Activated CD8-positive, alpha-beta T cell treated with anti-CD3 and anti-CD28 coated beads for 36 hours (primary cell): Measurements from ENCODE around the gene MRPL20. TPM values are rescaled to one million over a fixed set of nuclear protein-coding genes. Genes with fewer than 3 reads are reported as not detected.

ENCODE experiments used
- ATAC-seq: fragments of 200-7000 bp; cut with Tn5 transposase; one replicate; pipeline ENCODE4 v1.10.0; 2021; ENCODE audit warnings: mild to moderate bottlenecking, moderate library complexity
- CTCF ChIA-PET: fragments of 350-600 bp; sonication (Branson Sonifier 250); formaldehyde crosslinking; loops from one replicate; lab custom pipeline; 2021; ENCODE audit warnings: antibody characterized with exemption; lab: Charles Lee
- POLR2A ChIA-PET: fragments of 350-600 bp; sonication (Branson Sonifier 250); formaldehyde crosslinking; loops from one replicate; lab custom pipeline; 2021; ENCODE audit warnings: antibody characterized with exemption; lab: Charles Lee
- DNase-seq: peaks from one replicate; pipeline ENCODE4 v3.0.0-alpha.2; 2020
- H3K27ac Mint-ChIP-seq: one replicate; pipeline ENCODE4 v1.8.0; 2021; ENCODE audit warnings: mild to moderate bottlenecking, mixed read lengths
- H3K27me3 Mint-ChIP-seq: one replicate; pipeline ENCODE4 v1.8.0; 2021; ENCODE audit warnings: mixed read lengths
- H3K36me3 Mint-ChIP-seq: one replicate; pipeline ENCODE4 v1.8.0; 2021; ENCODE audit warnings: low read depth, mixed read lengths
- H3K4me1 Mint-ChIP-seq: one replicate; pipeline ENCODE4 v1.8.0; 2021; ENCODE audit warnings: low read depth, mixed read lengths
- H3K4me3 Mint-ChIP-seq: one replicate; pipeline ENCODE4 v1.8.0; 2021; ENCODE audit warnings: mild to moderate bottlenecking, moderate library complexity, mixed read lengths
- H3K9me3 Mint-ChIP-seq: one replicate; pipeline ENCODE4 v1.8.0; 2021; ENCODE audit warnings: mixed read lengths
- CTCF ChIP-seq: fragments of 200-600 bp; IDR thresholded peaks from one replicate; pipeline ENCODE4 v1.8.0; 2022; ENCODE audit warnings: antibody characterized with exemption, mild to moderate bottlenecking
- intact Hi-C: fragments of 100-400 bp; cut with micrococcal nuclease; formaldehyde crosslinking; loops from one replicate; pipeline ENCODE4 v1.10.0; 2022
- total RNA-seq, 2 experiments: library from RNA; stranded (reverse); gene quantifications; one replicate each; pipeline ENCODE4 v1.2.3, GENCODE V29; 2021

Gene MRPL20
- total RNA-seq, 2 experiments from 2014 or later, result 127 to 129 TPM

GRCh38 chr1:1437904-1438376 lies 30.8 kb upstream of the MRPL20 start:
- no peak for DNase-seq
- TF ChIP-seq CTCF, result no peak
- H3K36me3 Mint-ChIP-seq, result no peaks in the 10 kb centered on the region
- intact Hi-C loops, result no loop called here
- H3K27ac Mint-ChIP-seq, result no peak overlapping the region
- peaks cover 14% of the 10 kb centered on the region for H3K4me1 Mint-ChIP-seq
- POLR2A ChIA-PET, result interaction anchor here (1.2 to 1.8 kb wide), 2 partner anchors 23 to 30 kb away, joined by 5 to 6 read pairs; no protein-coding TSS in a partner anchor
- no peaks in the 10 kb centered on the region for H3K9me3 Mint-ChIP-seq
- CTCF ChIA-PET, result no interaction called here
- ATAC-seq, result no peak
- no peak overlapping the region for H3K4me3 Mint-ChIP-seq
- H3K27me3 Mint-ChIP-seq, result peaks cover 18% of the 10 kb centered on the region

- no peak overlapping the region for H3K4me3 Mint-ChIP-seq
- no peak for DNase-seq
- TF ChIP-seq CTCF, result no peak
These were observed 30.2 kb upstream of the MRPL20 start for GRCh38 chr1:1437033-1437903.

GRCh38 chr1:1436630-1437032 lies 29.5 kb upstream of the MRPL20 start:
- Mint-ChIP-seq H3K9me3 (no peaks in the 10 kb centered on the region), H3K27me3 (peaks cover 19% of the 10 kb centered on the region), H3K4me1 (peaks cover 14% of the 10 kb centered on the region), H3K27ac (no peak overlapping the region), H3K36me3 (no peaks in the 10 kb centered on the region), H3K4me3 (peak overlapping the region; percentile 53)
- POLR2A ChIA-PET, result interaction anchor here (1.1 to 1.8 kb wide), 2 partner anchors 22 to 28 kb away, joined by 3 to 6 read pairs; no protein-coding TSS in a partner anchor
- ATAC-seq (no peak), DNase-seq (no peak)
- CTCF ChIA-PET, result interaction anchor here (1.0 to 1.3 kb wide), 3 partner anchors 21 to 64 kb away, joined by 3 to 4 read pairs (median 3); partner anchors contain the start of gene MRPL20
- intact Hi-C loops, result no loop called here
- TF ChIP-seq CTCF, result no peak

More at GRCh38 chr1:1437033-1437903, 30.2 kb upstream of the MRPL20 start:
- peaks cover 18% of the 10 kb centered on the region for H3K27me3 Mint-ChIP-seq
- no peak for ATAC-seq
- no peaks in the 10 kb centered on the region for H3K36me3 Mint-ChIP-seq
- peaks cover 14% of the 10 kb centered on the region for H3K4me1 Mint-ChIP-seq
- no peak overlapping the region for H3K27ac Mint-ChIP-seq
- POLR2A ChIA-PET, result interaction anchor here (1.1 to 1.8 kb wide), 2 partner anchors 23 to 29 kb away, joined by 3 to 6 read pairs; no protein-coding TSS in a partner anchor
- CTCF ChIA-PET, result interaction anchor here (1.0 to 1.3 kb wide), 3 partner anchors 21 to 65 kb away, joined by 3 to 4 read pairs (median 3); partner anchors contain the start of gene MRPL20
- H3K9me3 Mint-ChIP-seq, result no peaks in the 10 kb centered on the region
- intact Hi-C loops, result no loop called here

- ChIA-PET POLR2A (no interaction called here), CTCF (interaction anchor here (1.1 to 1.3 kb wide), 2 partner anchors 20 to 29 kb away, joined by 3 read pairs; partner anchors contain the start of gene MRPL20)
- H3K27me3 Mint-ChIP-seq, result peaks cover 21% of the 10 kb centered on the region
- intact Hi-C loops, result no loop called here
- ATAC-seq, result no peak
- no peaks in the 10 kb centered on the region for H3K36me3 Mint-ChIP-seq
- no peak for DNase-seq
- no peaks in the 10 kb centered on the region for H3K9me3 Mint-ChIP-seq
- H3K4me3 Mint-ChIP-seq, result peak overlapping the region; percentile 53
- no peak for TF ChIP-seq CTCF
- no peak overlapping the region for H3K27ac Mint-ChIP-seq
- peaks cover 14% of the 10 kb centered on the region for H3K4me1 Mint-ChIP-seq
These were observed 29.0 kb upstream of the MRPL20 start for GRCh38 chr1:1435911-1436629.
